ENCODE results near the gene PAPPA2. TPM values are rescaled to one million over a fixed set of nuclear protein-coding genes. Genes with fewer than 3 reads are reported as not detected.
A peak's percentile ranks its signal among the peaks of the same experiment; 100 is the strongest.

PAPPA2 gene
- total RNA-seq, 1 experiment from 2014 or later, result 0.81 TPM

GRCh38 chr1:176816232-176816631, 353.3 kb downstream of the PAPPA2 start:
- no CpG with 5 or more reads among the region's 3 CpGs for WGBS (ENCODE audit: extremely low coverage, insufficient read length, low lambda C conversion rate)
- TF ChIP-seq, protein P1, sequence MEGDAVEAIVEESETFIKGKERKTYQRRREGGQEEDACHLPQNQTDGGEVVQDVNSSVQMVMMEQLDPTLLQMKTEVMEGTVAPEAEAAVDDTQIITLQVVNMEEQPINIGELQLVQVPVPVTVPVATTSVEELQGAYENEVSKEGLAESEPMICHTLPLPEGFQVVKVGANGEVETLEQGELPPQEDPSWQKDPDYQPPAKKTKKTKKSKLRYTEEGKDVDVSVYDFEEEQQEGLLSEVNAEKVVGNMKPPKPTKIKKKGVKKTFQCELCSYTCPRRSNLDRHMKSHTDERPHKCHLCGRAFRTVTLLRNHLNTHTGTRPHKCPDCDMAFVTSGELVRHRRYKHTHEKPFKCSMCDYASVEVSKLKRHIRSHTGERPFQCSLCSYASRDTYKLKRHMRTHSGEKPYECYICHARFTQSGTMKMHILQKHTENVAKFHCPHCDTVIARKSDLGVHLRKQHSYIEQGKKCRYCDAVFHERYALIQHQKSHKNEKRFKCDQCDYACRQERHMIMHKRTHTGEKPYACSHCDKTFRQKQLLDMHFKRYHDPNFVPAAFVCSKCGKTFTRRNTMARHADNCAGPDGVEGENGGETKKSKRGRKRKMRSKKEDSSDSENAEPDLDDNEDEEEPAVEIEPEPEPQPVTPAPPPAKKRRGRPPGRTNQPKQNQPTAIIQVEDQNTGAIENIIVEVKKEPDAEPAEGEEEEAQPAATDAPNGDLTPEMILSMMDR (conservative IDR thresholded peaks at IDR 0.05), result no peak
- Histone ChIP-seq H3K27me3 (ENCODE audit: insufficient read depth, low read length) (no peaks in the 10 kb centered on the region), H3T11ph (ENCODE audit: low read length) (no peak overlapping the region), H4K20me1 (ENCODE audit: control insufficient read depth, insufficient read depth, insufficient read length) (no peaks in the 10 kb centered on the region), H4K91ac (ENCODE audit: insufficient read length, low read depth, low read length) (no peak overlapping the region), H2BK20ac (ENCODE audit: low read depth, low read length, poor library complexity, severe bottlenecking) (no peak overlapping the region), H3K18ac (ENCODE audit: insufficient read length, low read depth, low read length) (no peak overlapping the region), H3K56ac (ENCODE audit: insufficient read length, low read depth, low read length) (no peak overlapping the region), H3K9me3 (ENCODE audit: control insufficient read depth, low read depth, low read length) (no peaks in the 10 kb centered on the region), H3K27ac (ENCODE audit: insufficient read length, low read depth, low read length) (no peak overlapping the region), H3K79me1 (ENCODE audit: insufficient read depth, low read depth, low read length, poor library complexity, severe bottlenecking) (no peaks in the 10 kb centered on the region), H3K23ac (ENCODE audit: insufficient read length, low read depth, low read length) (no peak overlapping the region), H3K79me2 (ENCODE audit: insufficient read depth, low read length) (no peaks in the 10 kb centered on the region), H2AK5ac (ENCODE audit: insufficient read length, low read length) (no peak overlapping the region), H2BK15ac (ENCODE audit: low read depth, low read length) (no peak overlapping the region), H2BK12ac (ENCODE audit: insufficient read length, low read depth, low read length) (peak overlapping the region; percentile 60), H2BK120ac (ENCODE audit: low read depth, low read length, poor library complexity, severe bottlenecking) (no peak overlapping the region), H3K4me2 (ENCODE audit: insufficient read depth, insufficient read length, low read length) (no peak overlapping the region), H4K8ac (replicated peaks; ENCODE audit: insufficient read length, low read depth, low read length) (no peak overlapping the region), H4K5ac (ENCODE audit: insufficient read length, low read depth, low read length) (no peak overlapping the region), H3K9ac (ENCODE audit: extremely low read depth, insufficient read length, low read length) (no peak overlapping the region), H3K23me2 (ENCODE audit: insufficient read length, low read depth, low read length, poor library complexity, severe bottlenecking) (no peaks in the 10 kb centered on the region), H3K14ac (ENCODE audit: insufficient read depth, low read length) (no peak overlapping the region), H3K4ac (ENCODE audit: low read depth, low read length) (no peak overlapping the region), H2BK5ac (ENCODE audit: insufficient read length, low read length) (no peak overlapping the region), H2AFZ (ENCODE audit: low read length) (no peak overlapping the region), H3K4me1 (ENCODE audit: insufficient read depth, low read length) (peaks cover 5% of the 10 kb centered on the region)
- Mint-ChIP-seq H3K4me3 (no peak overlapping the region), H3K4me1 (peaks cover 15 to 21% of the 10 kb centered on the region in 2 experiments), H3K9me3 (peaks cover 0 to 2% of the 10 kb centered on the region in 2 experiments; a peak in 2 of 5 replicates), H3K27me3 (ENCODE audit: low read depth) (no peaks in the 10 kb centered on the region), H3K36me3 (ENCODE audit: insufficient read depth in 1 of 3, low read depth in 3 of 3) (no peaks in the 10 kb centered on the region), H3K27ac (no peak overlapping the region)
- no peak for DNase-seq
